ENCODE measurements around the gene PTRH1.

Gene PTRH1

DNA sequence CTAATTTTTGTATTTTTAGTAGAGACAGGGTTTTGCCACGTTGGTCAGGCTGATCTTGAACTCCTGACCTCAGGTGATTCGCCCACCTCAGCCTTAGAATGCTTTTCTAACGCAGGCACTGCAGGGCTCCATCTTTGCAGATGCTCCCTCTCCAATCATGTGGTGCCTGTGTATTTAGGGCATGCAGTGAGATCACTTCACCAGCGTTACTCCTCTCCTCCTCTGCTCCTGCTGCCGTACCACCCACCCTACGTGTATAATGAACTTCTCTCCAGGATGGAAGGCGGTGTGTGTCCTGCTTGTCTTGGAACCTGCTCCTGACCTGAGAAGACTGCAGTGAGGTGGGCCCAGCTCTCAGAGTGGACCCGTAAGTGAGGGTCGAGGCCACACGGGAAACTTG, 22.3 kb downstream of the PTRH1 start:
- no peak for DNase-seq

DNA sequence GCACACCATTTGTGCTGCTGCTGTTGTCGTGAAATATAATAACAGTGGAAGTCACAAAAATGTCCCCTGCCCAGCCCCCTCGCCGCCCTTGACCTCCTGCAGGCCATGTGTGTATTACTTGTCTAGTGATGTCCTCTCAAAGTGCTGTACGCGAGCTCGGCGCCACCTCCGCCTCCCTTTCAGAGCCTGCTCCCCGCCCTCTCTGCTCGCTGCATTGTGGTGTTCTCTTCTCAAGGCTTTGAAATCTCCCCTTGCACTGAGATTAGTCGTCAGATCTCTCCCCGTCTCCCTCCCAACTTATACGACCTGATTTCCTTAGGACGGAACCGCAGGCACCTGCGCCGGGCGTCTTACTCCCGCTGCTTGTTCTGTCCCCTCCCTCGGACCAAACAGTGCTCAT, 23.4 kb downstream of the PTRH1 start:
- no peak for DNase-seq

DNA sequence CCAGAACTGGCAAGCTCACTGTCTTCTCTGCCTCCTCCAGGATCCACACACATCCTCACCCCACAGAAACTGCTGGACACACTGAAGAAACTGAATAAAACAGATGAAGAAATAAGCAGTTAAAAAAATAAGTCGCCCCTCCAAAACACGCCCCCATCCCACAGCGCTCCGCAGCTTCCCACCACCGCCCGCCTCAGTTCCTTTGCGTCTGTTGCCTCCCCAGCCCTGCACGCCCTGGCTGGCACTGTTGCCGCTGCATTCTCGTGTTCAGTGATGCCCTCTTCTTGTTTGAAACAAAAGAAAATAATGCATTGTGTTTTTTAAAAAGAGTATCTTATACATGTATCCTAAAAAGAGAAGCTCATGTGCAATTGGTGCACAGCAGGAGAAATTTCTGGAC, 24.7 kb downstream of the PTRH1 start:
- DNase-seq, result no peak

GRCh38 chr9:127689329-127690000, 26.0 kb downstream of the PTRH1 start:
- DNase-seq, result no peak

- no peak for DNase-seq
These were observed 28.7 kb downstream of the PTRH1 start for GRCh38 chr9:127686461-127687393.

DNA sequence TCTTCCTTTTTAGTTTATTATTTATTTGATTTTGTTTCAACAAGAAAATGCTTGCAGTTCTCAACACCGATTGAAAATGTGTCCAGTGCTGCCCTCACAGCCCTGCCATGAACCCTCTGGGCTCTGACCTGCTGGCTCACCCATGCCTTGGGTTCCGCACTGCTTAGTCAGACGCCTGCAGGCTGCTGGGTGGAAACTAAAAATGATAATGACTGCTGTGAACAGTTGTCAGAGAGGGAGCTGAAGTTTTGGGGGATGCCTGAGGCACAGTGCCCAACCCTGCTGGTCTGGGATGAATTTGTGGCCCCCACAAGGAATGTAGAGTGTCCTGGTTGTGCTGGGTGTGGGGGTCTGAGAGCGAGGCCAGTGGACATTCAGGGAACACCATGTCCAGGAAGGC, 30.9 kb downstream of the PTRH1 start:
- DNase-seq, result no peak

DNA sequence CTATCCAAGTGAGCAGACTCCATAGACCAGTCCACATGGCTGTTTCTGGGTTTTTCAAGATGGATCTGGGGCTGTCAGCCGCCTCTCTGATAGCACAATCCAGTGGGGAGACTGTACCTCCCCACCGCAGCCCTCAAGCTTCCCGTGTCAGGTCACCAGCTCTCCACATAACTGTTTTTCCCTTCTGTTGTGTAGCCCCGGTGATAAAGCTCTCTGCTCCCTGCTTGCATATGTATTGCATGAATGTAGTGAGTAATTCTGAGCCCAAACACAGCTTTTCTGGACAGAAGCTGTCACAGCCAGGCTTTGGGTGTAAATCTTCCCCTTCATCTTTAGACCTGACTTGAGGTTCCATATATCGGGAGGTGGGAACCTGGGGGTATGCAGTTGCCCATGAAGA, 31.7 kb downstream of the PTRH1 start:
- DNase-seq, result no peak

GRCh38 chr9:127682351-127683136, 32.9 kb downstream of the PTRH1 start:
- DNase-seq, result no peak

DNA sequence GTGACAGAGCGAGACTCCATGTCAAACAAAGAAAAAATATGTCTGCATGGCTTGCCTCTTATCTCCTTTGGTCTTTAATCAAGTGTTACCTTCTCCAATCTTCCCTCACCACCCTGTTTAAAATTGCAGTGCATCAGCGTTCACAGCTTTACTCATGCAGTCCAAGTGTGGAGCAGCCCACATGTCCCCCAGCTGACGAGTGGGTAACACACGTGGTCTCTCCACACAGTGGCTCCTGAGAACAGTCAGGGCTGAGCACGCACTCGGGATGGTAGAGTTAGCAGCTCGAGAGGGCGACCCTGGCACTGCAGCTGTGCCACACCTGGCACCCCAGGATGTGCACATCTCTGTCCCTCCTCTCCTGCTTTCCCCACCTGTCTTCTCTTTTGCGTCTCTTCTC, 34.6 kb downstream of the PTRH1 start:
- no peak for DNase-seq

DNA sequence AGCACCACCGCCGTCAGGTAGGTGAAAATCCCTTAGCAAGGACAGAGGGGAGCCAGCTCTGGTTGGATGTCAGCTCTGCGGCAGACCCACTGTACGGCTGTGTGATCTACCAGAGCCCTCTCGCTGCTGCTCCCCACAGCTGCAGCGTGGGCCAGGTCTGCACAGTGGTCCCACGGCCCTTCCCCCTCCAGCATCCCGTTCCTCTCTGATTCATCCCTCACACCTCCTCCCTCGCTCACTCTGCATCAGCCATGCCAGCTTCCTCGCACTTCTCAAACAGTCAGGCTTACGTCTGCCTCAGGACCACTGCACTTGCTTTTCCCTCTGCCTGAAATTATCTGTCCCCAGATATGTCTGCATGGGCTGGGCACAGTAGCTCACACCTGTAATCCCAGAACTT, 35.2 kb downstream of the PTRH1 start:
- no peak for DNase-seq

DNA sequence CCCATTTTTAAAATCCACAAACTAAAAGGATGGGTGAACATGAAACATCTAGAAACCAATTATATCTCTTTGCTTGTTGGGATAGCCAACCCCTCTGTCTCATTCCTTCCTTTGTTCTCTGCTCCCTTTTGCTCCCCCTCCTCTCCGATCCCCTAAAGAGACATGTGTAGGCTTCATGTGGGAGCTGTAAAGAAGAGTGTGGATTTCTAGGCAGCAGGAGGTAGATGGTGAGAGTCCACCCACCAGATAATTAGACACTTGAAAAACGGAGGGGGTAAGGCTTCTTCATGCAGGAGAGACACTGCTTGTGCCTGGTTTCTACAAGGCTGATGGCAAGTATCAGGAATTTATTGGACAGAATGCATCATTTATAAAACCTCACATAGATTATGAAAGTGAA, 36.0 kb downstream of the PTRH1 start:
- no peak for DNase-seq

DNA sequence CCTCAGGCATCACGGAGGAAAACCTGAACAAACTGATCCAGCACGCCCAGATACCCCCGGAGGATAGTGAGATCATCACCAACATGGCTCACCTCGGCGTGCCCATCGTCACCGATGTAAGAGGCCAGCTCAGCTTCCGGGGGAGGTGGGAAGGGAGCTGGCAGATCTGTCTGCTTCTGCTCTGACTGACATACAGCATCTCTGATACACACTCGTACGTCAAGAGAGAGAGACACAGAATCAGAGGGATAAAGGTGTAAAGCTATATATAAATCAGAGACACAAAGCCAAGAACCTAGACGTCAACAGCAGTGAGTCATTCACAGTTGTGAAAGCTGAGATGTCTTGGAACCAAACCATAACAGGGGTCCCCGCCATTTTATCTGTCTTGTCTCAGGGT, 38.8 kb downstream of the PTRH1 start:
- no peak for DNase-seq

DNA sequence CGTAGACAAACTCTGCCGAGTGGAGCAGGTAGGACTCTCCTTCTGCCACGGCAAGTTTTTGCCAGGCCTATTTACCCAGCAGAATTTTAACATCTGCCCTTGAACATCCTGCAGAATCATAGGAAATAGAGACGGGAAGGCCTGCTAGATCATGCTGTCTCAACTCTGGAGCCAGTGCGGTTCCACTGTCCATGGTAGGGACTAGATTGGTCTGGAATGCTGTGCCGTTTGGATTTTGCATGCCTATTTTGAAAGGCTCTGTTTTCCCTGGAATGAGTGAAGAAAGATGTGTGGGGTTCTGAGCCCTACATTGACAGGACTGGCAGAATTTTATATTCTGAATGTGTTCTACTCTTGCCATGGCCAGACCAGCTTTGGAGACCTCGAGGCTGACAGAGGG, 42.2 kb downstream of the PTRH1 start:
- no peak for DNase-seq

GRCh38 chr9:127667906-127668305, 47.6 kb downstream of the PTRH1 start:
- DNase-seq, result no peak

DNA sequence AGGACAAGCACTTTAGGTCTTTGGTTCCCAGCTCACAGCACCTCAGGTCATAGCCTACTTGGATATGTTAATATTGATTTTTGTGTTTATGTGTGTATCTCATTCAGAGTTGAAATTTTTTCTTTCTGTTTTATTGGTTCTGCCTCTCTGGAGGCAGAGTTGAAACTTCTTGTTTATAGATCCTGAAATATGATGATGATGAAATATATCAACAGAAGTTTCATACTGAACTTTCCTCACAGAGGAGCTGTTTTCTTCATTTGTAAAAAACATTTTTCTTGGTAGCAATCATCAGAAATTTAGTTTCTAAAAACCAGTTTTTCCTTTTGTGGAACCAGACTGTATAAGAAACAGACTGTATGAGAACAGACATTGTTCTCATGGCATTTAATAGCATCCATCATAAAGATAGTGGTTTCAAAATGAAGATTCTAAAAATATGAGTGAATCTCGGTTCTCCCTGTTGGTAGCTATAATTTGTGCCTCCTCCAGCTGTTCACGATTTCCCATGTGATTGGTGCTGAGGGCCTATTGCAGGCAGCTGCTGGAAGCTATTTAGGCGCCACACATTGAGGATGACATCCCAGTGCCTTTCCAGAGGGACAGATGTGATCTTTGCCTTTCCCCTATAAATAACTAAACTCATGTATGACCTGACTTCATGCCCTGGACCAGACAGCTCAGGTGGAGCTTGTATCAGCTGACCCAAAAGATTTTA, 48.2 kb downstream of the PTRH1 start:
- no peak for DNase-seq

GRCh38 chr9:127664678-127665507, 50.6 kb downstream of the PTRH1 start:
- DNase-seq, result no peak

- no peak for DNase-seq
These were observed 51.2 kb downstream of the PTRH1 start for GRCh38 chr9:127664324-127664677.
